HepG2 (cell line): ENCODE measurements around the gene RPS15A. TPM values are rescaled to one million over a fixed set of nuclear protein-coding genes. Genes with fewer than 3 reads are reported as not detected.

Experiments used
- ATAC-seq: fragments of 200-7000 bp; cut with Tn5 transposase; 3 replicates; pipeline ENCODE4 v1.9.1; 2020; ENCODE audit warnings: mild to moderate bottlenecking, moderate library complexity
- BruUV-seq: library from RNA; stranded (reverse); fragments of 400-500 nt; replicated peaks from 2 replicates; lab custom pipeline; 2021; lab: Mats Ljungman, UMichigan
- CTCF ChIA-PET: fragments of 300-600 bp; formaldehyde crosslinking; extraction: SDS; loops from one replicate; lab custom pipeline; 2021; ENCODE audit warnings: low total read pairs, inconsistent platforms, low intra/inter-chr PET ratio; lab: Yijun Ruan, JAX
- POLR2A ChIA-PET: fragments of 350-600 bp; sonication (Branson Sonifier 250); formaldehyde crosslinking; loops from one replicate; lab custom pipeline; 2020; ENCODE audit warnings: antibody characterized with exemption, inconsistent platforms; lab: Yijun Ruan, JAX
- DNase-seq: peaks from one replicate; pipeline ENCODE4 v3.0.0-alpha.2; 2015; ENCODE audit warnings: low spot score
- FAIRE-seq: peaks from 3 replicates; lab custom pipeline; 2011; peaks lifted over from hg19 to GRCh38; lab: Jason Lieb, UNC
- H2AFZ ChIP-seq: one replicate; pipeline ENCODE4 v1.6.1; 2011; ENCODE audit warnings: low read length, inconsistent platforms
- H3K27ac ChIP-seq: fragments of 300-600 bp; 3 replicates; pipeline ENCODE4 v1.8.0; 2011; ENCODE audit warnings: mixed run types, mild to moderate bottlenecking, mixed read lengths, low read length, inconsistent platforms; ENCODE audit not compliant: insufficient read depth; ENCODE audit errors: extremely low read length
- H3K27me3 ChIP-seq, 2 experiments: fragments of 200-600 bp in 1 of 2; 2 replicates in 1 of 2; 3 replicates in 1 of 2; pipeline versions ENCODE4 v1.6.0 to v1.8.0; 2011; ENCODE audit warnings: low read length in 2 of 2, mild to moderate bottlenecking in 2 of 2, moderate library complexity in 2 of 2, inconsistent platforms in 1 of 2; ENCODE audit not compliant: insufficient read depth in 2 of 2, control insufficient read depth in 1 of 2
- H3K36me3 ChIP-seq, 2 experiments: fragments of 200-600 bp in 1 of 2; replicated peaks in 1 of 2; 2 replicates in 1 of 2; 3 replicates in 1 of 2; pipeline versions ENCODE4 v1.5.1 to v1.8.0; 2011; ENCODE audit warnings: low read length in 2 of 2, inconsistent platforms in 1 of 2; ENCODE audit not compliant: insufficient read depth in 2 of 2, control insufficient read depth in 1 of 2
- H3K4me1 ChIP-seq: 2 replicates; pipeline ENCODE4 v1.5.1; 2012; ENCODE audit warnings: low read length, inconsistent platforms; ENCODE audit not compliant: insufficient read depth
- H3K4me2 ChIP-seq: 2 replicates; pipeline ENCODE4 v1.6.0; 2011; ENCODE audit warnings: low read depth, low read length, inconsistent platforms
- H3K4me3 ChIP-seq, 3 experiments: fragments of 200-600 bp in 1 of 3; sonication (generic), shearing (Covaris generic) in 1 of 3; replicated peaks in 1 of 3; 2 replicates each; pipeline ENCODE4 v1.5.1; 2011 to 2016; ENCODE audit warnings: low read length in 3 of 3, inconsistent platforms in 2 of 3, low read depth in 2 of 3, mild to moderate bottlenecking in 2 of 3, control low read depth in 1 of 3, mixed read lengths in 1 of 3; ENCODE audit not compliant: insufficient read depth in 1 of 3
- H3K79me2 ChIP-seq: one replicate; pipeline ENCODE4 v1.6.1; 2011; ENCODE audit warnings: low read length, inconsistent platforms; ENCODE audit not compliant: insufficient read depth
- H3K9ac ChIP-seq: 2 replicates; pipeline ENCODE4 v1.6.0; 2011; ENCODE audit warnings: mild to moderate bottlenecking, low read depth, low read length, inconsistent platforms; ENCODE audit not compliant: insufficient read depth
- H3K9me3 ChIP-seq: 2 replicates; pipeline ENCODE4 v1.5.1; 2012; ENCODE audit warnings: mild to moderate bottlenecking, low read length
- H4K20me1 ChIP-seq: 2 replicates; pipeline ENCODE4 v1.6.0; 2011; ENCODE audit warnings: inconsistent platforms, mild to moderate bottlenecking, low read length, moderate library complexity; ENCODE audit not compliant: insufficient read depth
- ADNP ChIP-seq: sonication (generic); formaldehyde crosslinking; IDR thresholded peaks from 2 replicates; pipeline ENCODE4 v1.4.0; 2020; ENCODE audit warnings: missing genetic modification reagents
- ARID5B ChIP-seq: IDR thresholded peaks from 2 replicates; pipeline ENCODE4 v1.4.0; 2020; ENCODE audit warnings: mild to moderate bottlenecking, missing genetic modification reagents
- CREB1 ChIP-seq, 2 experiments: fragments of 450-650 bp in 1 of 2; IDR thresholded peaks; 2 replicates each; pipeline ENCODE4 v1.6.1; 2016 to 2017; ENCODE audit warnings: control low read depth in 1 of 2, mild to moderate bottlenecking in 1 of 2, missing compliant biosample characterization in 1 of 2, missing genetic modification characterization in 1 of 2
- E2F5 ChIP-seq: sonication (generic); formaldehyde crosslinking; conservative IDR thresholded peaks from 2 replicates; pipeline ENCODE4 v1.4.0; 2020; ENCODE audit warnings: missing genetic modification reagents
- EP300 ChIP-seq, 3 experiments: sonication (generic) in 1 of 3; formaldehyde crosslinking in 1 of 3; IDR thresholded peaks; 2 replicates each; pipeline versions ENCODE4 v1.5.1 to v1.6.1; 2011 to 2020; ENCODE audit warnings: low read depth in 2 of 3, low read length in 2 of 3, borderline replicate concordance in 1 of 3, improper control_type of control experiment in 1 of 3, mild to moderate bottlenecking in 1 of 3, missing genetic modification reagents in 1 of 3, moderate library complexity in 1 of 3
- ERF ChIP-seq: IDR thresholded peaks from 2 replicates; pipeline ENCODE4 v1.6.1; 2018; ENCODE audit warnings: missing biosample characterization, missing genetic modification reagents
- GRHL1 ChIP-seq: sonication (generic); formaldehyde crosslinking; conservative IDR thresholded peaks from 2 replicates; pipeline ENCODE4 v1.8.0; 2022; ENCODE audit warnings: missing genetic modification reagents
- IKZF4 ChIP-seq: sonication (generic); formaldehyde crosslinking; IDR thresholded peaks from 2 replicates; pipeline ENCODE4 v1.5.1; 2020; ENCODE audit warnings: borderline replicate concordance, mild to moderate bottlenecking, low read depth, missing genetic modification reagents; ENCODE audit errors: not compliant biosample characterization
- ISL2 ChIP-seq: sonication (generic); formaldehyde crosslinking; IDR thresholded peaks from 2 replicates; pipeline ENCODE4 v1.5.0; 2020; ENCODE audit warnings: missing genetic modification reagents
- KDM4B ChIP-seq: sonication (generic); formaldehyde crosslinking; IDR thresholded peaks from 2 replicates; pipeline ENCODE4 v1.4.0; 2020; ENCODE audit warnings: missing genetic modification reagents
- MIER2 ChIP-seq: IDR thresholded peaks from 2 replicates; pipeline ENCODE4 v1.6.1; 2016; ENCODE audit warnings: missing biosample characterization, missing genetic modification reagents
- MXD3 ChIP-seq: IDR thresholded peaks from 2 replicates; pipeline ENCODE4 v1.6.1; 2016; ENCODE audit warnings: mild to moderate bottlenecking, missing biosample characterization, missing genetic modification reagents
- NFIB ChIP-seq: sonication (generic); formaldehyde crosslinking; IDR thresholded peaks from 2 replicates; pipeline ENCODE4 v1.9.0; 2021; ENCODE audit warnings: missing genetic modification reagents, mild to moderate bottlenecking, borderline replicate concordance
- ZNF24 ChIP-seq: fragments of 450-650 bp; IDR thresholded peaks from 2 replicates; pipeline ENCODE4 v1.6.1; 2017; ENCODE audit warnings: antibody characterized with exemption, mild to moderate bottlenecking
- ZNF704 ChIP-seq: sonication (generic); formaldehyde crosslinking; IDR thresholded peaks from 2 replicates; pipeline ENCODE4 v1.8.1; 2023; ENCODE audit warnings: mild to moderate bottlenecking, inconsistent platforms, moderate library complexity, missing genetic modification reagents, borderline replicate concordance
- WGBS: methylation state at CpG from one replicate; pipeline ENCODE4 v1.1.6; 2017; ENCODE audit warnings: low lambda C conversion rate; 5-methylcytosine and 5-hydroxymethylcytosine counted together
- in situ Hi-C: cut with HindIII; loops from 2 replicates; pipeline ENCODE4 v1.10.0; 2017; ENCODE audit warnings: low pct_unique_long_range_greater_than_20kb; ENCODE audit not compliant: extremely low pct_ligation_motif_present
- intact Hi-C: fragments of 100-400 bp; cut with micrococcal nuclease; formaldehyde crosslinking; loops from one replicate; pipeline ENCODE4 v1.10.0; 2022; ENCODE audit not compliant: unreplicated experiment
- polyA plus RNA-seq, 8 experiments: library from polyadenylated mRNA; depleted of rRNA in 3 of 8; stranded (reverse) in 7 of 8; unstranded in 1 of 8; fragments of >200 nt; fragmentation: Illumina TruSeq in 4 of 8; extraction: Trizol in 4 of 8; gene quantifications; 2 replicates each; pipeline versions ENCODE4 v1.2.1 to v1.2.3, GENCODE V29; 2011 to 2016; ENCODE audit warnings: low read depth in 4 of 8, missing spikeins in 1 of 8, mixed read lengths in 1 of 8; ENCODE audit not compliant: insufficient read depth in 1 of 8
- total RNA-seq, 5 experiments: library from RNA; depleted of rRNA; stranded (reverse); fragments of >200 nt; fragmentation: Illumina TruSeq; extraction: Trizol; gene quantifications; 2 replicates each; pipeline ENCODE4 v1.2.3, GENCODE V29; 2016; ENCODE audit warnings: low read depth in 1 of 5

The RPS15A gene
- total and polyA plus RNA-seq, 2 of the 13 experiments (the other 11 are each of a cell fraction or from before 2014, with no cell fraction given): 5,489 to 9,457 TPM

GRCh38 chr16:18799500-18799899, 9.4 kb upstream of the RPS15A start:
- intact Hi-C loops: loop anchor here (10.0 kb wide), 1 partner anchor 725 kb away; the partner anchor contains the start of genes CCP110 and GDE1
- peaks cover 3 to 28% of the 10 kb centered on the region in 2 experiments; a peak in 4 of 5 replicates for H3K36me3 ChIP-seq
- no peaks in the 10 kb centered on the region for H3K9me3 ChIP-seq
- TF ChIP-seq MXD3 (CRISPR knock-in tag) (no peak), ERF (CRISPR knock-in tag) (no peak), CREB1 (IDR thresholded peaks at IDR 0.05) (no peak), CREB1 (CRISPR knock-in tag; IDR thresholded peaks at IDR 0.05) (no peak), NFIB (no peak), ARID5B (no peak), ADNP (CRISPR knock-in tag) (no peak), MIER2 (no peak), GRHL1 (CRISPR knock-in tag) (no peak), E2F5 (CRISPR knock-in tag) (no peak), ZNF24 (no peak), EP300 (IDR thresholded peaks at IDR 0.05; ENCODE audit: low read depth in 2 of 2, low read length in 2 of 2) (no peak), EP300 (CRISPR knock-in tag; IDR thresholded peaks at IDR 0.05; ENCODE audit: borderline replicate concordance) (no peak), KDM4B (CRISPR knock-in tag) (no peak), ISL2 (no peak), IKZF4 (no peak), ZNF704 (CRISPR knock-in tag) (no peak)
- TF ChIP-seq, all 625 proteins: peak for 0
- CTCF ChIA-PET: no interaction called here
- H3K9ac ChIP-seq: peak overlapping the region; percentile 97
- POLR2A ChIA-PET: interaction anchor here (1.3 to 8.9 kb wide), 2 partner anchors 10 to 206 kb away, joined by 3 to 545 read pairs; partner anchors contain the start of gene RPS15A
- H4K20me1 ChIP-seq: peaks cover 24% of the 10 kb centered on the region
- H3K4me2 ChIP-seq: peak overlapping the region; percentile 92
- peaks cover 69% of the 10 kb centered on the region for H3K4me1 ChIP-seq
- 69% methylated on average over 3 of the region's 3 CpGs for WGBS
- H2AFZ ChIP-seq: no peak overlapping the region
- in situ Hi-C loops: no loop called here
- H3K4me3 ChIP-seq: peak overlapping the region; percentile 88 to 100 (median 95)
- H3K79me2 ChIP-seq: peaks cover 55% of the 10 kb centered on the region
- H3K27me3 ChIP-seq: no peaks in the 10 kb centered on the region; a peak in 1 of 5 replicates
- ATAC-seq (no peak), DNase-seq (no peak), FAIRE-seq (no peak)
- no TSS peak for BruUV-seq
- no peak overlapping the region for H3K27ac ChIP-seq
